ENCODE results near the gene ASB16. TPM values are rescaled to one million over a fixed set of nuclear protein-coding genes. Genes with fewer than 3 reads are reported as not detected.

The ASB16 gene
- total and polyA plus RNA-seq, 10 of the 15 experiments (the other 5 are each of a cell fraction or from before 2014, with no cell fraction given) = 0.07 to 1.1 (median 0.44) TPM; not detected in 5

GRCh38 chr17:44186307-44187130 is 16.0 kb downstream of the ASB16 start, which contains the start of gene TMUB2:
TSS of gene TMUB2 (plus strand) at chr17:44186972. CDS start at chr17:44187709, 737 bp downstream.
- under 1% methylated on average over 49 of the region's 50 CpGs for WGBS (ENCODE audit: insufficient coverage, insufficient replicate concordance, low lambda C conversion rate, missing lambda C conversion rate)
- H3K27ac ChIP-seq (ENCODE audit: control insufficient read depth, insufficient read depth) = peak within 1 kb of the TSS; percentile 97
- peaks cover 38% of the 10 kb centered on the region for H3K79me2 ChIP-seq (ENCODE audit: control insufficient read depth, insufficient read depth, low read length)
- H3K27me3 ChIP-seq (replicated peaks in 1 of 2; ENCODE audit: control insufficient read depth in 2 of 2, insufficient read depth in 2 of 2, low read length in 1 of 2) = no peaks in the 10 kb centered on the region
- ChIA-PET SMC1A (ENCODE audit: uncharacterized antibody, unreplicated experiment) (interaction anchor here (0.6 to 2.5 kb wide), 10 partner anchors 8 to 165 kb away, joined by 4 to 11 read pairs (median 4); partner anchors contain the start of gene HDAC5), POLR2A (interaction anchor here (0.6 to 2.1 kb wide), 16 partner anchors 11 to 1069 kb away, joined by 3 to 12 read pairs (median 4); partner anchors contain the start of gene HDAC5), RAD21 (ENCODE audit: unreplicated experiment) (interaction anchor here (0.6 to 3.2 kb wide), 10 partner anchors 12 to 159 kb away, joined by 3 to 13 read pairs (median 4); partner anchors contain the start of gene ATXN7L3), CTCF (interaction anchor here (0.7 to 2.8 kb wide), 15 partner anchors 12 to 177 kb away, joined by 3 to 12 read pairs (median 3); partner anchors contain the start of genes FAM171A2, GRN and HROB)
- TSS peak; percentile 71 for BruUV-seq (replicated peaks)
- FAIRE-seq (peak; percentile 100), ATAC-seq (peak; percentile 88), DNase-seq (ENCODE audit: low read depth, low spot score) (peak; percentile 98)
- no peaks in the 10 kb centered on the region for H3K9me3 ChIP-seq (replicated peaks; ENCODE audit: control insufficient read depth, insufficient read depth, low read length)
- no peaks in the 10 kb centered on the region for H4K20me1 ChIP-seq (ENCODE audit: control insufficient read depth, insufficient read depth)
- peak within 1 kb of the TSS; percentile 86 for H3K4me2 ChIP-seq (ENCODE audit: control insufficient read depth, insufficient read depth)
- H3K9ac ChIP-seq (ENCODE audit: control insufficient read depth, insufficient read depth, low read length) = peak within 1 kb of the TSS; percentile 95
- peak within 1 kb of the TSS; percentile 97 for H3K4me3 ChIP-seq
- intact Hi-C loops (cut with micrococcal nuclease; ENCODE audit: unreplicated experiment) = loop anchor here (5.0 kb wide), 1 partner anchor 44 kb away; the partner anchor contains the start of gene HROB
- in situ Hi-C loops (cut with MboI) = no loop called here
- H3K4me1 ChIP-seq (ENCODE audit: control insufficient read depth, insufficient read depth, low read length) = peaks cover 4% of the 10 kb centered on the region
- peaks cover 1 to 12% of the 10 kb centered on the region in 2 experiments; a peak in 3 of 4 replicates for H3K36me3 ChIP-seq (ENCODE audit: control insufficient read depth in 2 of 2, insufficient read depth in 2 of 2, low read length in 1 of 2)
- peak within 1 kb of the TSS; percentile 98 for H2AFZ ChIP-seq (ENCODE audit: control insufficient read depth, low read depth, low read length)
- TF ChIP-seq BHLHE40 (IDR thresholded peaks at IDR 0.05; ENCODE audit: borderline replicate concordance in 1 of 2, low read depth in 2 of 2, low read length in 1 of 2) (no peak), POLR2AphosphoS5 (IDR thresholded peaks at IDR 0.05; ENCODE audit: low read length) (peak; percentile 95), SMARCA5 (IDR thresholded peaks at IDR 0.05) (peak; percentile 54), NKRF (conservative IDR thresholded peaks at IDR 0.05) (peak; percentile 90), BACH1 (IDR thresholded peaks at IDR 0.05; ENCODE audit: borderline replicate concordance) (no peak; the same call in 1 of the 2 replicates), RELA (IDR thresholded peaks at IDR 0.05; ENCODE audit: borderline replicate concordance, partially characterized antibody) (peak; percentile 4), EZH2 (IDR thresholded peaks at IDR 0.05; ENCODE audit: borderline replicate concordance, control insufficient read depth, low read depth, low read length) (no peak), E4F1 (IDR thresholded peaks at IDR 0.05; ENCODE audit: borderline replicate concordance, partially characterized antibody) (peak; percentile 73), FOS (IDR thresholded peaks at IDR 0.05; ENCODE audit: borderline replicate concordance, extremely low read depth, insufficient read length) (no peak), EGR1 (IDR thresholded peaks at IDR 0.05; ENCODE audit: borderline replicate concordance in 1 of 2, low read depth in 2 of 2, low read length in 2 of 2) (peak in 1 of 2 experiments; percentile 34; a peak in 1 of 3 replicates), KDM1A (IDR thresholded peaks at IDR 0.05; ENCODE audit: borderline replicate concordance) (no peak), RFX5 (IDR thresholded peaks at IDR 0.05; ENCODE audit: low read depth, low read length) (0 out of 2 replicates have a peak, but pooled peaks have one; percentile 21), POU2F2 (IDR thresholded peaks at IDR 0.05; ENCODE audit: borderline replicate concordance, low read depth, low read length) (peak; percentile 56; the same call in 1 of the 3 replicates), TCF12 (IDR thresholded peaks at IDR 0.05; ENCODE audit: low read depth, low read length) (peak; percentile 44; the same call in 1 of the 2 replicates), CREM (IDR thresholded peaks at IDR 0.05; ENCODE audit: low read depth) (peak; percentile 99), TAF1 (IDR thresholded peaks at IDR 0.05; ENCODE audit: borderline replicate concordance, low read depth, low read length) (peak; percentile 73; the same call in 1 of the 2 replicates)
